Esophagus (tissue), 2 donors: ENCODE results near the gene NDUFAF7. TPM values are rescaled to one million over a fixed set of nuclear protein-coding genes. Genes with fewer than 3 reads are reported as not detected.
"Not testable (repeated sequence)": the region's sequence is repeated elsewhere in the genome, so short reads cannot be mapped to it uniquely, and the experiment has no call there.

Source experiments
- H3K27ac ChIP-seq, 2 donors: one replicate each; pipeline ENCODE4 v1.5.1; 2013; ENCODE audit warnings: low read depth in 2 of 2, mild to moderate bottlenecking in 2 of 2, inconsistent platforms in 1 of 2, low read length in 1 of 2, moderate library complexity in 1 of 2
- H3K27me3 ChIP-seq, 2 donors: one replicate each; pipeline ENCODE4 v1.6.1; 2013; ENCODE audit warnings: low read length in 2 of 2, control low read depth in 1 of 2, mild to moderate bottlenecking in 1 of 2; ENCODE audit not compliant: insufficient read depth in 2 of 2, control insufficient read depth in 1 of 2
- H3K36me3 ChIP-seq, 2 donors: one replicate each; pipeline ENCODE4 v1.6.1; 2013; ENCODE audit warnings: low read length in 1 of 2; ENCODE audit not compliant: control insufficient read depth in 2 of 2, insufficient read depth in 2 of 2
- H3K4me1 ChIP-seq, 2 donors: one replicate each; pipeline ENCODE4 v1.6.1; 2013; ENCODE audit warnings: low read length in 1 of 2; ENCODE audit not compliant: control insufficient read depth in 2 of 2, insufficient read depth in 2 of 2
- H3K4me3 ChIP-seq, 2 donors: one replicate each; pipeline ENCODE4 v1.5.1; 2013; ENCODE audit warnings: low read length in 2 of 2, mild to moderate bottlenecking in 2 of 2, low read depth in 1 of 2, moderate library complexity in 1 of 2
- H3K9me3 ChIP-seq, 2 donors: one replicate each; pipeline ENCODE4 v1.6.1; 2013; ENCODE audit warnings: mild to moderate bottlenecking in 2 of 2, low read depth in 1 of 2, low read length in 1 of 2, moderate library complexity in 1 of 2; ENCODE audit not compliant: control insufficient read depth in 2 of 2, insufficient read depth in 1 of 2
- WGBS, 2 donors: extraction: QIAGEN DNeasy Blood & Tissue Kit; methylation state at CpG; one replicate each; pipeline ENCODE4 v1.1.7; 2013; 5-methylcytosine and 5-hydroxymethylcytosine counted together
- polyA plus RNA-seq, 2 donors: library from polyadenylated mRNA; stranded (reverse); fragments of 200-250 nt; gene quantifications; one replicate each; pipeline ENCODE4 v1.2.3, GENCODE V29; 2013
- donor health status: healthy with polysubstance abuse.
- donor health status: Bipolar disorder and iron deficiency.

The NDUFAF7 gene
- polyA plus RNA-seq, 2 donors, result 6.9 to 8.1 TPM

GRCh38 chr2:37196320-37197195 lies 34.9 kb upstream of the NDUFAF7 start, which contains the start of gene CEBPZOS:
Gene CEBPZOS (plus strand): TSS chr2:37196496. CDS start chr2:37199705, 3,209 bp downstream.
- peak within 1 kb of the TSS; percentile 90 to 95 for H3K27ac ChIP-seq
- peaks cover 0 to 4% of the 10 kb centered on the region in 2 donors for H3K4me1 ChIP-seq
- WGBS, 2 donors, result 0% methylated on average over 72 of the region's 72 CpGs
- H3K9me3 ChIP-seq, result no peaks in the 10 kb centered on the region
- H3K4me3 ChIP-seq, result peak within 1 kb of the TSS; percentile 81 to 94
- no peaks in the 10 kb centered on the region for H3K27me3 ChIP-seq
- peaks cover 2% of the 10 kb centered on the region in 2 donors for H3K36me3 ChIP-seq

- no peak overlapping the region for H3K4me3 ChIP-seq
- H3K4me1 ChIP-seq, result peaks cover 0 to 4% of the 10 kb centered on the region in 2 donors
- no peak overlapping the region for H3K27ac ChIP-seq
- H3K9me3 ChIP-seq, result no peaks in the 10 kb centered on the region
- H3K36me3 ChIP-seq, result peaks cover 2 to 4% of the 10 kb centered on the region in 2 donors
- no peaks in the 10 kb centered on the region for H3K27me3 ChIP-seq
- 85 to 94% methylated on average over 8 of the region's 8 CpGs for WGBS, 2 donors
Measured at GRCh38 chr2:37198681-37199065, 32.8 kb upstream of the NDUFAF7 start.

- Histone ChIP-seq H3K27ac (no peak overlapping the region), H3K36me3 (peaks cover 2 to 8% of the 10 kb centered on the region in 2 donors), H3K9me3 (no peaks in the 10 kb centered on the region), H3K27me3 (no peaks in the 10 kb centered on the region), H3K4me3 (no peak overlapping the region), H3K4me1 (peaks cover 0 to 4% of the 10 kb centered on the region in 2 donors)
- 61 to 68% methylated on average over 1 of the region's 1 CpG for WGBS, 2 donors
Measured at GRCh38 chr2:37201208-37201607, 30.2 kb upstream of the NDUFAF7 start.

GRCh38 chr2:37201766-37202165 lies 29.7 kb upstream of the NDUFAF7 start:
- H3K36me3 ChIP-seq, result peaks cover 2 to 11% of the 10 kb centered on the region in 2 donors
- no peaks in the 10 kb centered on the region for H3K27me3 ChIP-seq
- H3K27ac ChIP-seq, result no peak overlapping the region
- 78 to 88% methylated on average over 1 of the region's 1 CpG for whole genome bisulfite sequencing, 2 donors
- H3K9me3 ChIP-seq, result peaks cover 0 to 2% of the 10 kb centered on the region in 2 donors
- H3K4me3 ChIP-seq, result no peak overlapping the region
- peaks cover 0 to 4% of the 10 kb centered on the region in 2 donors for H3K4me1 ChIP-seq

- Histone ChIP-seq H3K27ac (no peak overlapping the region), H3K36me3 (peaks cover 2 to 11% of the 10 kb centered on the region in 2 donors), H3K27me3 (no peaks in the 10 kb centered on the region), H3K4me3 (no peak overlapping the region), H3K9me3 (peaks cover 0 to 2% of the 10 kb centered on the region in 2 donors), H3K4me1 (no peaks in the 10 kb centered on the region)
- 89 to 94% methylated on average over 2 of the region's 2 CpGs for WGBS, 2 donors
Measured at GRCh38 chr2:37203708-37204107, 27.8 kb upstream of the NDUFAF7 start.

GRCh38 chr2:37205071-37205661 lies 26.3 kb upstream of the NDUFAF7 start:
- not testable (repeated sequence) for H3K27me3 ChIP-seq, H3K9me3 ChIP-seq, H3K4me3 ChIP-seq, H3K27ac ChIP-seq, H3K4me1 ChIP-seq
- WGBS, 2 donors, result 86 to 89% methylated on average over 8 of the region's 8 CpGs
- peaks cover 2 to 11% of the 10 kb centered on the region in 2 donors for H3K36me3 ChIP-seq

- Histone ChIP-seq H3K36me3 (peaks cover 0 to 9% of the 10 kb centered on the region in 2 donors), H3K9me3 (peaks cover 0 to 2% of the 10 kb centered on the region in 2 donors), H3K27ac (no peak overlapping the region), H3K4me3 (no peak overlapping the region), H3K4me1 (no peaks in the 10 kb centered on the region), H3K27me3 (no peaks in the 10 kb centered on the region)
- 92 to 96% methylated on average over 5 of the region's 5 CpGs for WGBS, 2 donors
Measured at GRCh38 chr2:37205689-37206341, 25.6 kb upstream of the NDUFAF7 start.

GRCh38 chr2:37206760-37207159 lies 24.7 kb upstream of the NDUFAF7 start:
- H3K27ac ChIP-seq, H3K36me3 ChIP-seq, H3K4me3 ChIP-seq, H3K4me1 ChIP-seq, H3K9me3 ChIP-seq, H3K27me3 ChIP-seq: not testable (repeated sequence)
- 98 to 99% methylated on average over 2 of the region's 2 CpGs for WGBS, 2 donors

GRCh38 chr2:37211212-37211611 lies 20.2 kb upstream of the NDUFAF7 start:
- H3K9me3 ChIP-seq, result peaks cover 0 to 2% of the 10 kb centered on the region in 2 donors
- no peak overlapping the region for H3K4me3 ChIP-seq
- H3K27me3 ChIP-seq, result no peaks in the 10 kb centered on the region
- H3K36me3 ChIP-seq, result peaks cover 4 to 6% of the 10 kb centered on the region in 2 donors
- no peaks in the 10 kb centered on the region for H3K4me1 ChIP-seq
- H3K27ac ChIP-seq, result no peak overlapping the region
